ENCODE measurements around the gene HPSE2.
"Not testable (repeated sequence)": the region's sequence is repeated elsewhere in the genome, so short reads cannot be mapped to it uniquely, and the experiment has no call there.

Gene HPSE2

GRCh38 chr10:98568551-98568950 is 667.1 kb downstream of the HPSE2 start:
- Histone ChIP-seq H3K27me3 (ENCODE audit: control insufficient read depth, insufficient read depth, low read length, poor library complexity, severe bottlenecking) (no peaks in the 10 kb centered on the region), H3K9me3 (ENCODE audit: control insufficient read depth, low read length) (no peaks in the 10 kb centered on the region), H3K4me1 (ENCODE audit: control insufficient read depth, insufficient read depth, low read length) (peaks cover 2% of the 10 kb centered on the region), H3K4me3 (ENCODE audit: insufficient read depth, low read depth, low read length) (no peak overlapping the region), H3K27ac (ENCODE audit: insufficient read depth, low read depth, low read length, poor library complexity, severe bottlenecking) (no peak overlapping the region), H3K36me3 (ENCODE audit: control insufficient read depth, insufficient read depth, low read length) (no peaks in the 10 kb centered on the region)
- 100% methylated on average over 1 to 2 of the region's 2 CpGs for WGBS, 2 experiments

DNA sequence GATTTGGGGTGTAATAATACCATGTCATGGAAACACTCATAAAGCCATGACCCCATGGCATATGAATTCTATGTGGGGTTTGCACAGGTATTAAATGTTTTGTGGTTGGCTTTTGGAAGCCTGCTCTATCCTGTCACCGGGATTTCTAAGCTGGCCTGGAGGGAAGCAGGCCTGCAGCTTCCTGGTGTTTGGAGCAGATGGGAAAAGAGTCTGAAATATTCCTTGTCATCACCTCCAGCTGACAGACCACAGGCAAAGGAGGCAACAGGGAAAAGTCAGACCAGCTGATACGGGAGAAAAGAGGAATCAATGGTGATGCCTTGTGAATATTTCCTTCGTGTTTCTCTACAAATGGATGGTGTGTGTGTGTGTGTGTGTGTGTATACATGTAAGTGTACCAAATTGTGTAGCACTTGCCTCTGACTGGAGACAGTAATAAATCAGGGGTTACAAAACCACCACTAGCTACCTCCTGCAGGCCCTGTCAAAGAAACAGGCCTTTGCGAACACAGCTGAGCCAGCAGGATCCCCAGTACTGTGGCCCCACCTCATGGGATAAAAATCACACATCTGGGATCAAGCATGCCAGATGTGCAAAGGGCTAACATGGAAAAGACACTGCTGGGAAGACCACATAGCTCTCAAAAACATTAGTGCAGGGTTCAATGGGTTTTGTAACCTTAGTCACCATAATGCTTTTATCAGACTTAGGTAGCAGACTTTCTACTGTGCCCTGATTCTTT is 668.1 kb downstream of the HPSE2 start:
- no peak overlapping the region for H3K27ac ChIP-seq (ENCODE audit: insufficient read depth, low read depth, low read length, poor library complexity, severe bottlenecking)
- no peaks in the 10 kb centered on the region for H3K9me3 ChIP-seq (ENCODE audit: control insufficient read depth, low read length)
- no peaks in the 10 kb centered on the region for H3K27me3 ChIP-seq (ENCODE audit: control insufficient read depth, insufficient read depth, low read length, poor library complexity, severe bottlenecking)
- no peak overlapping the region for H3K4me3 ChIP-seq (ENCODE audit: insufficient read depth, low read depth, low read length)
- WGBS, 2 experiments, result 68 to 71% methylated on average over 4 of the region's 4 CpGs
- H3K36me3 ChIP-seq (ENCODE audit: control insufficient read depth, insufficient read depth, low read length), result no peaks in the 10 kb centered on the region
- peaks cover 2% of the 10 kb centered on the region for H3K4me1 ChIP-seq (ENCODE audit: control insufficient read depth, insufficient read depth, low read length)

GRCh38 chr10:98563811-98564210 is 671.8 kb downstream of the HPSE2 start:
- no peak overlapping the region for H3K4me3 ChIP-seq (ENCODE audit: insufficient read depth, low read depth, low read length)
- H3K36me3 ChIP-seq (ENCODE audit: control insufficient read depth, insufficient read depth, low read length), result no peaks in the 10 kb centered on the region
- H3K27me3 ChIP-seq (ENCODE audit: control insufficient read depth, insufficient read depth, low read length, poor library complexity, severe bottlenecking), result no peaks in the 10 kb centered on the region
- no peak overlapping the region for H3K27ac ChIP-seq (ENCODE audit: insufficient read depth, low read depth, low read length, poor library complexity, severe bottlenecking)
- 83 to 87% methylated on average over 2 of the region's 2 CpGs for WGBS, 2 experiments
- H3K9me3 ChIP-seq (ENCODE audit: control insufficient read depth, low read length), result no peaks in the 10 kb centered on the region
- peaks cover 2% of the 10 kb centered on the region for H3K4me1 ChIP-seq (ENCODE audit: control insufficient read depth, insufficient read depth, low read length)

GRCh38 chr10:98560565-98560964 is 675.1 kb downstream of the HPSE2 start:
- H3K27me3 ChIP-seq (ENCODE audit: control insufficient read depth, insufficient read depth, low read length, poor library complexity, severe bottlenecking), result no peaks in the 10 kb centered on the region
- no peaks in the 10 kb centered on the region for H3K36me3 ChIP-seq (ENCODE audit: control insufficient read depth, insufficient read depth, low read length)
- 97% methylated on average over 1 of the region's 2 CpGs for WGBS, 2 experiments
- no peaks in the 10 kb centered on the region for H3K4me1 ChIP-seq (ENCODE audit: control insufficient read depth, insufficient read depth, low read length)
- H3K4me3 ChIP-seq (ENCODE audit: insufficient read depth, low read depth, low read length), result no peak overlapping the region
- no peaks in the 10 kb centered on the region for H3K9me3 ChIP-seq (ENCODE audit: control insufficient read depth, low read length)
- H3K27ac ChIP-seq (ENCODE audit: insufficient read depth, low read depth, low read length, poor library complexity, severe bottlenecking), result no peak overlapping the region

DNA sequence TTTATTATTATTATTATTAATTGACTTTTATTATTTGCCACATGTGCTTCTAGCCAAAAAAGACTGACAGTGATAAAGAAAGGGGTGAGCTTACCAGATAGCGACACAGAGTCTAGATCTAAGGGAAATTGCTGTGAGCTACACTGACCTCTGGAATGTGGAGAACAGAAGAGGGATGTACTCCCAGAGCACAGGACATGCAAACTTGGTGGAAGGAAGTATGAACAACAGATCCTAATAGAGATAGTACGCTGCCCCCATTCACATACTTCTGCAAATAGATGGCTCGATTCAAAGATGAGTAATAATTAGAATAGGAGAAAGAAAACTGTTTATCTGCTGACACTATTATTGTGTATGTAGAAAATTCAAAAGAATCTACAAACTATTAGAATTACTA is 679.6 kb downstream of the HPSE2 start:
- no peak overlapping the region for H3K27ac ChIP-seq (ENCODE audit: insufficient read depth, low read depth, low read length, poor library complexity, severe bottlenecking)
- H3K36me3 ChIP-seq (ENCODE audit: control insufficient read depth, insufficient read depth, low read length), result no peaks in the 10 kb centered on the region
- 86 to 96% methylated on average over 2 to 3 of the region's 3 CpGs for WGBS, 2 experiments
- H3K4me1 ChIP-seq (ENCODE audit: control insufficient read depth, insufficient read depth, low read length), result no peaks in the 10 kb centered on the region
- no peak overlapping the region for H3K4me3 ChIP-seq (ENCODE audit: insufficient read depth, low read depth, low read length)
- no peaks in the 10 kb centered on the region for H3K9me3 ChIP-seq (ENCODE audit: control insufficient read depth, low read length)
- H3K27me3 ChIP-seq (ENCODE audit: control insufficient read depth, insufficient read depth, low read length, poor library complexity, severe bottlenecking), result no peaks in the 10 kb centered on the region

DNA sequence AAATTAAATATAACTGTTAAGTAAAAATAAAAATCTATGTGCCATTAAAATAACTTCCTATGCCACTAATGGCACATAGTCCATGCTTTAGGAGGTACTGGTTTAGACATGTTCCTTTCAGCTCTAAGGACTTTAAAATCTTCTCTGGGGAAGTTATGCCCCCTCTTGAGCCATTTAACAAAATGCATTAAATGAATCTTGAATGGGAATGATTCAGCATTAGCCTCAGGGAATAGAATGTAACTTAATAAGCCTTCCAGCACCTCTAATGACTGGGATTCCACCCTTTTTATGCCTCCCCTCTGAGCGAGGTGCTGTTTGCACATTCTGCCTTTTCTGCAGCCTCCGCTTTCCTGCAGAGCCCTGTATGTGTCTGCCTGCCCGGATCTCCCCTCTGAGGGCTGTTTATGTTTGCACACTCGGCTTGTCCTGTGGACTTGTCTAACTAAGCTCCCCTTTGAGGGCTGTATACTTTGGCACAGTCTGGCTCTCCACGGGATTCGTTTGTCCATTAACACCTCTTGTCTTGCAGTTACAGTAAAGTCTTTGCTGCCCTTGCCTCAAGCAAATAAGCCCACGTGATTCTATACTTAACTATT is 680.5 kb downstream of the HPSE2 start:
- Histone ChIP-seq H3K9me3 (ENCODE audit: control insufficient read depth, low read length) (no peaks in the 10 kb centered on the region), H3K27me3 (ENCODE audit: control insufficient read depth, insufficient read depth, low read length, poor library complexity, severe bottlenecking) (no peaks in the 10 kb centered on the region), H3K4me1 (ENCODE audit: control insufficient read depth, insufficient read depth, low read length) (no peaks in the 10 kb centered on the region), H3K36me3 (ENCODE audit: control insufficient read depth, insufficient read depth, low read length) (no peaks in the 10 kb centered on the region), H3K27ac (ENCODE audit: insufficient read depth, low read depth, low read length, poor library complexity, severe bottlenecking) (no peak overlapping the region), H3K4me3 (ENCODE audit: insufficient read depth, low read depth, low read length) (no peak overlapping the region)
- WGBS, 2 experiments, result 64 to 71% methylated on average over 6 to 7 of the region's 7 CpGs

DNA sequence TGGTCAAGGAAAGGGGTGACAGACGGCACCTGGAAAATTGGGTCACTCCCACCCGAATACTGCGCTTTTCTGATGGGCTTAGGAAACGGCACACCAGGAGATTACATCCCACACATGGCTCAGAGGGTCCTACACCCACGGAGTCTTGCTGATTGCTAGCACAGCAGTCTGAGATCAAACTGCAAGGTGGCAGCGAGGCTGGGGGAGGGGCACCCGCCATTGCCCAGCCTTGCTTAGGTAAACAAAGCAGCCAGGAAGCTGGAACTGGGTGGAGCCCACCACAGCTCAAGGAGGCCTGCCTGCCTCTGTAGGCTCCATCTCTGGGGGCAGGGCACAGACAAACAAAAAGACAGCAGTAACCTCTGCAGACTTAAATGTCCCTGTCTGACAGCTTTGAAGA is 694.1 kb downstream of the HPSE2 start:
- not testable (repeated sequence) for H3K27ac ChIP-seq (ENCODE audit: insufficient read depth, low read depth, low read length, poor library complexity, severe bottlenecking); H3K27me3 ChIP-seq (ENCODE audit: control insufficient read depth, insufficient read depth, low read length, poor library complexity, severe bottlenecking); H3K9me3 ChIP-seq (ENCODE audit: control insufficient read depth, low read length); H3K4me1 ChIP-seq (ENCODE audit: control insufficient read depth, insufficient read depth, low read length); H3K36me3 ChIP-seq (ENCODE audit: control insufficient read depth, insufficient read depth, low read length); H3K4me3 ChIP-seq (ENCODE audit: insufficient read depth, low read depth, low read length)
- WGBS, 2 experiments, result 79 to 91% methylated on average over 7 of the region's 7 CpGs

DNA sequence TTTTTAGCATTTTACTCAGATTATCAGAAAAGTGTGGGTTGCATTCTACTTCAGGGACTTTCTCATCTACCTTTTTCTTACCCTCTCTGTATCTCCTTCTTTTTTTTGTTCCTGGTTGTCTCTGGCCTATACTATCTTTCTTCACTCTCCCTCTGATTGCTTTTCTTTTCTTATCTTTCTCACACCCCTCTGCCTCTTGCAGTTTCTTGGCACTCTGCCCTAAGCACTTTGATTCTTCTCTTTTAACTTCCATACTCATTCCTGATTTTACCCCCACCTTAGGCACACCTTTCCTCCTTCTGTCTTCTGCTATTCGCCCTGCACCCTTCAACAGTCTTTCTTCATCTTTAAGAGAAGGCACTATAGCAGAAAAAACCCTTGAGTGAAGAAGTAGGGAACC is 696.1 kb downstream of the HPSE2 start:
- 83 to 100% methylated on average over 1 of the region's 1 CpG for WGBS, 2 experiments
- no peaks in the 10 kb centered on the region for H3K9me3 ChIP-seq (ENCODE audit: control insufficient read depth, low read length)

GRCh38 chr10:98538472-98538871 is 697.2 kb downstream of the HPSE2 start:
- Histone ChIP-seq H3K4me3 (ENCODE audit: insufficient read depth, low read depth, low read length) (no peak overlapping the region), H3K27ac (ENCODE audit: insufficient read depth, low read depth, low read length, poor library complexity, severe bottlenecking) (no peak overlapping the region), H3K27me3 (ENCODE audit: control insufficient read depth, insufficient read depth, low read length, poor library complexity, severe bottlenecking) (no peaks in the 10 kb centered on the region), H3K4me1 (ENCODE audit: control insufficient read depth, insufficient read depth, low read length) (no peaks in the 10 kb centered on the region), H3K9me3 (ENCODE audit: control insufficient read depth, low read length) (no peaks in the 10 kb centered on the region), H3K36me3 (ENCODE audit: control insufficient read depth, insufficient read depth, low read length) (no peaks in the 10 kb centered on the region)

More for the DNA sequence above, 696.1 kb downstream of the HPSE2 start:
- Histone ChIP-seq H3K4me1 (ENCODE audit: control insufficient read depth, insufficient read depth, low read length) (no peaks in the 10 kb centered on the region), H3K4me3 (ENCODE audit: insufficient read depth, low read depth, low read length) (no peak overlapping the region), H3K27ac (ENCODE audit: insufficient read depth, low read depth, low read length, poor library complexity, severe bottlenecking) (no peak overlapping the region), H3K27me3 (ENCODE audit: control insufficient read depth, insufficient read depth, low read length, poor library complexity, severe bottlenecking) (no peaks in the 10 kb centered on the region), H3K36me3 (ENCODE audit: control insufficient read depth, insufficient read depth, low read length) (no peaks in the 10 kb centered on the region)

DNA sequence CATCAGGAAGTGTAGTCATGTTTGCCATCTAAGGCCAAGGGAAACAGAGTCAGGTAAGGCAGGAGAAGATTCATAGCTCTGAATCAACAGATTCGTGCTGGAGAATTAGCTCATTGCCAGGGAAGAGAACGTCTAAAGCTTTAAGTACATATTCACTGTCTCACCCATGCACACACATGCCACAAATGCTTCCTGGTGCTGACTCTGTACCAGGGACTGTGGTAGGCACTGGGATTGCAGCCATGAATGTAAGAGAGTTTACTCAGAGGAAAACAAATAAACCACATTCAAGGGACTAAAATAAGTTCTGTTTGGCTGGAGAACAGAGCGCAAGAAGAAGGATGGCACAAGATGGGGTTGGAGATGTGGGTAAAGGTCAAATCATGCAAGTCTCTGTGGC is 699.1 kb downstream of the HPSE2 start:
- H3K36me3 ChIP-seq (ENCODE audit: control insufficient read depth, insufficient read depth, low read length), result no peaks in the 10 kb centered on the region
- H3K4me3 ChIP-seq (ENCODE audit: insufficient read depth, low read depth, low read length), result no peak overlapping the region
- 86 to 88% methylated on average over 2 to 3 of the region's 3 CpGs for WGBS, 2 experiments
- no peak overlapping the region for H3K27ac ChIP-seq (ENCODE audit: insufficient read depth, low read depth, low read length, poor library complexity, severe bottlenecking)
- H3K9me3 ChIP-seq (ENCODE audit: control insufficient read depth, low read length), result no peaks in the 10 kb centered on the region
- H3K4me1 ChIP-seq (ENCODE audit: control insufficient read depth, insufficient read depth, low read length), result no peaks in the 10 kb centered on the region
- no peaks in the 10 kb centered on the region for H3K27me3 ChIP-seq (ENCODE audit: control insufficient read depth, insufficient read depth, low read length, poor library complexity, severe bottlenecking)

Measured in ectodermal cell (in vitro differentiated cells).